IPS-NIHi11 (cell line): ENCODE results near the gene ALAS1.
A peak's percentile ranks its signal among the peaks of the same experiment; 100 is the strongest.
"Not testable (repeated sequence)": the region's sequence is repeated elsewhere in the genome, so short reads cannot be mapped to it uniquely, and the experiment has no call there.

ENCODE experiments used
- DNase-seq: peaks from one replicate; pipeline ENCODE4 v3.0.0; 2012; ENCODE audit warnings: mixed read lengths, low spot score

The ALAS1 gene

GRCh38 chr3:52197842-52198625, at the start of gene ALAS1:
Gene ALAS1 (plus strand): TSS chr3:52198160. CDS start chr3:52199242, 1,082 bp downstream.
- peak; percentile 99 for DNase-seq

GRCh38 chr3:52149021-52149420, 48.9 kb upstream of the ALAS1 start:
- DNase-seq, result no peak

GRCh38 chr3:52149726-52150125, 48.2 kb upstream of the ALAS1 start:
- no peak for DNase-seq

- no peak for DNase-seq
These were observed 47.6 kb upstream of the ALAS1 start for GRCh38 chr3:52150357-52150756.

- DNase-seq, result no peak
These were observed 47.1 kb upstream of the ALAS1 start for GRCh38 chr3:52150860-52151259.

GRCh38 chr3:52151991-52152390, 46.0 kb upstream of the ALAS1 start:
- not testable (repeated sequence) for DNase-seq

- DNase-seq, result peak; percentile 55
These were observed 44.4 kb upstream of the ALAS1 start for GRCh38 chr3:52153389-52154096.

GRCh38 chr3:52154135-52155094, 43.5 kb upstream of the ALAS1 start, which contains the start of gene POC1A:
Gene POC1A (minus strand): TSS chr3:52154423. CDS start chr3:52154372, 51 bp downstream.
- peak; percentile 93 for DNase-seq

- no peak for DNase-seq
These were observed 42.0 kb upstream of the ALAS1 start for GRCh38 chr3:52155912-52156311.

- no peak for DNase-seq
These were observed 38.5 kb upstream of the ALAS1 start for GRCh38 chr3:52159503-52159902.

- no peak for DNase-seq
These were observed 35.6 kb upstream of the ALAS1 start for GRCh38 chr3:52162250-52162872.

- DNase-seq, result peak; percentile 50
These were observed 30.7 kb upstream of the ALAS1 start for GRCh38 chr3:52167240-52167639.

GRCh38 chr3:52170217-52170616, 27.7 kb upstream of the ALAS1 start:
- DNase-seq, result not testable (repeated sequence)

GRCh38 chr3:52171514-52172261, 26.3 kb upstream of the ALAS1 start:
- no peak for DNase-seq

GRCh38 chr3:52172262-52172757, 25.6 kb upstream of the ALAS1 start:
- no peak for DNase-seq

GRCh38 chr3:52173101-52173500, 24.9 kb upstream of the ALAS1 start:
- DNase-seq, result no peak

- no peak for DNase-seq
These were observed 23.1 kb upstream of the ALAS1 start for GRCh38 chr3:52174896-52175295.

GRCh38 chr3:52175416-52176179, 22.4 kb upstream of the ALAS1 start:
- DNase-seq, result no peak

GRCh38 chr3:52176180-52176752, 21.7 kb upstream of the ALAS1 start:
- no peak for DNase-seq
